ENCODE measurements around the gene NUP210.

Gene NUP210

DNA sequence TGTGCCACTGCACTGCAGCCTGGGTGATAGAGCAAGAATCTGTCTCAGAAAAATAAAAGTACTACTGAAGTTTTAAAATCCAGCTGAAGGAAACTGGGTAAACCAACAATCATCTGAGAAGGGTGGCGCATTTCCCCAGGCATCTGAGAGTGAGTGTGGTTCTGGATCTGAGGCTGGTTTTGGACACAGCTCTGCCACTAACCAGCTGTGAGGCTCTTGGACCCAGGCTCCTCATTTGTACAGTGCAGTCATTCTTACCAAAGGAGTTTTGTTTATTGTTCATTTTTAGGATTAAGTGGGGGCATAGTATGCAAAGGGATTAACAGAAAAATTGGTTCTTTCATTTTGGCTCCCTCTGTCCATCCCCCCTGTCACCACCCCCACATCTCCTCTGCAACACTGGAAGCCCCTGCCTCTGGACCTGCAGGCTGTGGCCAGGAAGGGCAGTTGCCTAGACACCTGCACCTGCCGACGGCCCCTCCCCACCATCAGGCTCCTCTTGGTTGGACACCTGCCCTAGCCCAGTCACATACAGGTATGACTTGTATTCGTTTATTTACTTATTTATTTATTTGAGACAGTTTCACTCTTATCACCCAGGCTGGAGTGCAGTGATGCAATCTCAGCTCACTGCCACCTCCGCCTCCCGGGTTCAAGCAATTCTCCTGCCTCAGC lies 8.8 kb downstream of the NUP210 start:
- peak in 1 of 2 experiments; percentile 22 for DNase-seq (ENCODE audit: low read depth in 1 of 2, low spot score in 1 of 2)
- TF ChIP-seq JUND (IDR thresholded peaks at IDR 0.05; ENCODE audit: low read depth): no peak
- in situ Hi-C loops (cut with HindIII; ENCODE audit: low pct_unique_long_range_greater_than_20kb, low sequenced_read_pairs): no loop called here

DNA sequence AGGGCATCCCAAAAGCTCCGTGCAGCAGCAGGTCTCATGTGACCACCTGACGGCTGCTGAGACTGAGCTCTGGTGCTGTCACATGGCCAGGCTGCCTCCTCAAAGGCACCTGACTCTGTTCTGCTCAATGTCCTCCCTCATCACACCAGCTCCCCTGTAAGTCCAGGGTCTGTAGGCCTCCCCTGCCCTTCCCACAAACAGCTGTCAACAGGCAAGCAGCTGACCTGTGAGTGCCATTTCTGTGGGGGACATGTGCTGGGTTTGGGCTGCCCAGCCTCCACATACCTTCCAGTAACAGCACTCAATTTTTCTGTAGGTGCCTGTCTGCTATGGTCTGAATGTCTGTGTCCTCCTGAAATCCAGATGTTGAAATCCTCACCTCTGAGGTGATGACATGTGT lies 11.2 kb downstream of the NUP210 start:
- in situ Hi-C loops (cut with HindIII; ENCODE audit: low pct_unique_long_range_greater_than_20kb, low sequenced_read_pairs): no loop called here
- DNase-seq (ENCODE audit: low read depth in 1 of 2, low spot score in 1 of 2): no peak
- no peak for TF ChIP-seq JUND (IDR thresholded peaks at IDR 0.05; ENCODE audit: low read depth)

DNA sequence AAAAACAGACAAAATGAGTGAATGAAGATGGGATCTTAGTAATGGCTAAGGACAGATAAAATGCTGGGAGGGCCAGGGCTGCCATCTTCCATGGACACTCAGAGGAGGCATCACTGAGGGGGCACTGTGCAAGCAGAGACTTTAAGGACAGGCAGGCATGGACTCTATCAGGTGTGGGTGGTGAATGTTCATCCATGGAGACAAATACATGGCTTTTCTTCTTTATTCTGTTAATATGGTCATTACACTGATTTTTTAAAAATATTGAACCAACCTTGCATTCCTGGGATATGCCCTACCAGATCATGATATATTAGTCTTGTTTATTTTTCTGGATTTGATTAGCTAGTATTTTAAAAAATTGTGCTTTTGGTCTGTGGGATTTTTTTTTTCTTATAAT lies 12.2 kb downstream of the NUP210 start:
- no peak for DNase-seq (ENCODE audit: low read depth in 1 of 2, low spot score in 1 of 2)
- TF ChIP-seq JUND (IDR thresholded peaks at IDR 0.05; ENCODE audit: low read depth): no peak
- in situ Hi-C loops (cut with HindIII; ENCODE audit: low pct_unique_long_range_greater_than_20kb, low sequenced_read_pairs): no loop called here

DNA sequence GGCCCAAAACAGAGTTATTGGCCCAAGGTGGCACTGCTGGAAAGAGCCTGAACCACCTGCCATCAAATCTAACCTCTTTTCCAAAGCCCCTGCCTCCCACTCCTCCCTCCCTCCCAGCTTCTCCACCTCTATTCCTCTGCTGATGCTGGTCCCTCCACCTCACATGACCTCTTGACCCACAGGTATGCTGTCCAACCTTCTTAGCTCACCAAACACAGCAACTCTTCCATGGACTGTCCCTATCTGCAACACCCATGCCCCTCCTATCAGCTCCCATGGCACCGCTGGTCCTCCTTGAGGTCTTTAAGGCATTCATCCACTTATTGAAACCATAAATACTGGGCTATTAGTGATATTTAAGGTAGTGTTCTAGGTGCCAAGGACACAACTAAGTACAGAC lies 12.6 kb downstream of the NUP210 start:
- in situ Hi-C loops (cut with HindIII; ENCODE audit: low pct_unique_long_range_greater_than_20kb, low sequenced_read_pairs): no loop called here
- no peak for TF ChIP-seq JUND (IDR thresholded peaks at IDR 0.05; ENCODE audit: low read depth)
- DNase-seq (ENCODE audit: low read depth in 1 of 2, low spot score in 1 of 2): no peak

DNA sequence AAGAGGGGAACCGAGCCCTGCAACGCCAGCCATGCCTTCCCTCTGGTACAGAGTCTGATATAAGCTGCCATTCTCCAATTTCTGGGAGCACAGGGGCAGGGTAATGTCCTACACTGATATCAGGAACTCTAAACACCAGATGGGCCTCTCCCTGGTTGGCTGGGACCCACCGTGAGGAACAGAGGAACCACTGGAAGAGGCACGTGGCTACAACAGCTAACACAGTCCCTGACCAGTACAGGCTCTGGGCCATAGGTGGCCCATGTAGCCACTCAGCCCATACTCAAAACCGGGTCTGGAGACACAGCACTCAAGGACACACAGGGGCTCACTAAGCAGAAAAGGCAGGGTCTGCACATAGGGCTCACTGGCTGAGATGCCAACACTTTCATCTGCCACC lies 13.9 kb downstream of the NUP210 start:
- TF ChIP-seq JUND (IDR thresholded peaks at IDR 0.05; ENCODE audit: low read depth): no peak
- no peak for DNase-seq (ENCODE audit: low read depth in 1 of 2, low spot score in 1 of 2)
- in situ Hi-C loops (cut with HindIII; ENCODE audit: low pct_unique_long_range_greater_than_20kb, low sequenced_read_pairs): no loop called here

DNA sequence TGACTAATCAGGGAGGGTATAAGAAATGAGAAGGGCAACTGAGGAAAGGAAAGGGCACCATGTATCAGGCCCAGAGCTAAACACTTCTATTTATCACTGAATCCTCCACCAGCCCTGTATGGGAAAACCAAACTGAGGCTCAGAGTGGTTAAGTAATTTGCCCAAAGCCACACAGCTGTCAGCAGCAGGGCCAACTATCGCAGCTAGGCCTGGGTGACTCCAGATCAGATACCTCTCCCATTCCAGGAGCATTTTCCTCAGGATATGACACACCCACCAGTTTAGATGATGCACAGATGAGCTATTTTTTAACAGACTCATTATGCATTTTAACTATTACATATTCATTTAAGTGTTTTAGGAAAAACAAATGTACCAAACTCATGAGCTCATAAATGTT lies 14.5 kb downstream of the NUP210 start:
- DNase-seq (ENCODE audit: low read depth in 1 of 2, low spot score in 1 of 2): no peak
- no peak for TF ChIP-seq JUND (IDR thresholded peaks at IDR 0.05; ENCODE audit: low read depth)
- in situ Hi-C loops (cut with HindIII; ENCODE audit: low pct_unique_long_range_greater_than_20kb, low sequenced_read_pairs): no loop called here

DNA sequence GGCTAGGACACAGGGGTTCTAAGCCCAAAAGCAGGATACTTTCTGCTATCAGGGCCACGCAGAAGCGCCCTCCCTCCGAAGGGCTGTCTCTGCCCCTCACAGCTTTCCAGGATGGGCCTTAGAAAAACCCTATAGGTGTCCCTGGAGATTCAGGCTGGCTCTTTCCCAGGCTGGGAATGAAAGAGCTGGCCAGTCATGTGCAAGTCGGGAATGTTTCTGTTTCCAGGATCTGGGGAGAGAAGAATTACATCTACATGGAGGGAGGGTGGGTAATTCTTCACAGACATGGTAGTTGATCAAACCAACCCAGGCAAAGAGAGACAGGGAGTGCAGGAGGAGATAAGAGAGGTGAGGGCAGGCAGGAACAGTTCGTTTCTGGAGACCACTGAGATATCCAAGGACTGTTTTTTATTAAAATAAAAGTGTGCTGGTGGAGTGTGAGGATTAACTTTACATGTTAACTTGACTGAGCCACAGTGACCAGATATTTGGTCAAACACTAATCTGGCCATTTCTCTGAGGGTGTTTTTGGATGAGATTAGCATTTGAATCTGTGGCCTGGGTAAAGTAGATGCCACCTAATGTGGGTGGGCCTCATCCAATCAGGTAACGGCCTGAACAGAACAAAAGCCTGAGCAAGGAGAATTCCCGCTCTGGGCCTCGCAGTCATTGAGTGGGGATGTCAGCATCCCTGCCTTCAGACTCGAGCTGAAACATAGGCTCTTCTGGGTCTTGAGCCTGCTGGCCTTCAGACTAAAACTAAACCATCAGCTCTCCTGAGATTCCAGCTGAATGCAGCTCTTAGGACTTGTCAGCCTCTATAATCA lies 15.3 kb downstream of the NUP210 start:
- DNase-seq (ENCODE audit: low read depth in 1 of 2, low spot score in 1 of 2): no peak
- no peak for TF ChIP-seq JUND (IDR thresholded peaks at IDR 0.05; ENCODE audit: low read depth)
- in situ Hi-C loops (cut with HindIII; ENCODE audit: low pct_unique_long_range_greater_than_20kb, low sequenced_read_pairs): no loop called here

DNA sequence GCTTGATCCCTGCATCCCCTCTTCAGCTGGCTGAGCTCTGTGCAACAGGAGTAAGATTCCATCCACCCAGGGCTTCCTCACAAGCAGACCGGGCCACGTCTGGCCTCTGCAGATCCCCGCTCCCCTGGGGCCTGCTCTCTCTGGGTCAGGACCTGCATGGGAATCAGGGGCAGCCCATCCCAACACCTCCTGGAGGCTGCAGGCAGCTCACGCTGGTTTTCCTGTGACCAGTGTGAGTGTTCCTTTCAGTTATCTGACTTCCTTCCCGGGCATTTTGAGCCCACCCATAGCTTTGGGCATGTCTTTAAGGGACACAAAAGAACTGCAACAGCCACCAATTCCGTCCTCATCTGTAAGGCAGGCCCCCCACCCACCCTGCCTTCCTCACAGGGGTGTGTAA lies 16.3 kb downstream of the NUP210 start:
- no peak for DNase-seq (ENCODE audit: low read depth in 1 of 2, low spot score in 1 of 2)
- no peak for TF ChIP-seq JUND (IDR thresholded peaks at IDR 0.05; ENCODE audit: low read depth)
- in situ Hi-C loops (cut with HindIII; ENCODE audit: low pct_unique_long_range_greater_than_20kb, low sequenced_read_pairs): no loop called here

DNA sequence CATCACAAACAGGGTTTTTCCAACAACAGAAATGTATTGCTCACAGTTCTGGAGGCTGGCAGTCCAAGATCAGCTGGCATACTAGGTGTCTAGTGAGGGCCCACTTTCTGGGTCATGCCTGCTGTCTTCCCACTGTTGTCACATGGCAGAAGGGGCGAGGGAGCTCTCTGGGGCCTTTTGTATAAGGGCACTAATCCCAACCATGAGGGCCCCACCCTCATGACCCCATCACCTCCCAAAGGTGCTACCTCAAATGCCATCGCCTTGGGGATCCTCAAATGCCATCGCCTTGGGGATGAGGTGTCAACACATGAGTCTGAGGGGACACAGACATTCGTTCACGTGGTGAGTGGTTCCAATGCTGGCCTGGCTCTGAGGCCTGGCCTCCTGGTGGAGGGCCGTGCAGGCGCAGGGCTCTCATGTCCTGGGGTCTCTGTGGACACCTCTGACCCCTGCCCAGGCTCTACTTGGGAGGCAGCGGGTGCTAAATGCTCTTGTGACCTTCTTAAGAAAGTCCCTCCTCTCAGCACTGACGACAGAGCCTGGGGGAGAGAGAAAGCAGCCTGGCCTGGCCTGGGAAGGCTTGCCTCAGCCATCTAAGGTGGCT lies 16.8 kb downstream of the NUP210 start:
- in situ Hi-C loops (cut with HindIII; ENCODE audit: low pct_unique_long_range_greater_than_20kb, low sequenced_read_pairs): no loop called here
- DNase-seq (ENCODE audit: low read depth in 1 of 2, low spot score in 1 of 2): no peak
- TF ChIP-seq JUND (IDR thresholded peaks at IDR 0.05; ENCODE audit: low read depth): no peak

DNA sequence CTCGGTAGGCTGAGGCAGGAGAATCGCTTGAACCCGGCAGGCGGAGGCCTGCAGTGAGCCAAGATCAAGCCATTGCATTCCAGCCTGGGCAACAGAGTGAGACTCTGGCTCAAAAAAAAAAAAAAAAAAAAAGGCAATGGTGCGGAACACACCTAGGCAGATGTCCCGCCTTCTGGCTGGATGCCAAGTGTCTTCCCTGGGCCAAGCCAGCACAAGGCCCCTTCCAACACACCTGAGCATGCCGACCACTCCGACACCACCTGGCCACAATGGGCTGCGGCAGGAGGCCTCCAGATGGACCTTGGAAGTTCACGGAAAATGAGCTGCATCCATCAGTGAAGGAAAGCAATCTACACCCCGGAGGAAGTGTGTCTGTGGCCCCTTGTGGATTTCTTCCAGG lies 19.0 kb downstream of the NUP210 start:
- DNase-seq (ENCODE audit: low read depth in 1 of 2, low spot score in 1 of 2): no peak
- TF ChIP-seq JUND (IDR thresholded peaks at IDR 0.05; ENCODE audit: low read depth): no peak
- in situ Hi-C loops (cut with HindIII; ENCODE audit: low pct_unique_long_range_greater_than_20kb, low sequenced_read_pairs): no loop called here

DNA sequence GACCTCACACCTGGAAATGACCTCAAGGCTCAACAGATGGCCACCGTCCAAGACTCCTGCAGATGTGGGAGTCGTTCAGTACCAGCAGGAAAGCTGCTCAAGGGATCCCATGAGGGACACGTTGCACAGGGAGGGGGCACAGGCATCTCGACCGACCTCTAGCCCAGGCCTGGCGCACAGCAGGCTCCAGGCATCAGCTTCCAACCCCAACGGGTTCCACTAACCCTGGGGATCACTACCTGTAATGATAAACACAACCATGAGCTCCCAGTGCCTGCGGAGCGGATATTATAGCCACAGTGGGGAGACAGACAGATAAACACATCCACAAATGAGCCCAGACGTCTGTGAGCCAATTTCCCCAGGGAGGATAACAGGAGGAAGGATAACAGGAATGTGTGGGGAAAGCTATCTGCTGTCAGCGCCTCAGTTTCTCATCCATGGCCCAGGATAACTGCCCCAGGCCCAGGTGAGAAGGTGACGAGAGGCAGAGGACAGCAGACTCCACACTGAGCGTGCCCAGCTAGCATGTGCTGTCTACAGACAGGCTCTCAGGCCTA lies 19.9 kb downstream of the NUP210 start:
- TF ChIP-seq JUND (IDR thresholded peaks at IDR 0.05; ENCODE audit: low read depth): no peak
- no peak for DNase-seq (ENCODE audit: low read depth in 1 of 2, low spot score in 1 of 2)
- in situ Hi-C loops (cut with HindIII; ENCODE audit: low pct_unique_long_range_greater_than_20kb, low sequenced_read_pairs): no loop called here

DNA sequence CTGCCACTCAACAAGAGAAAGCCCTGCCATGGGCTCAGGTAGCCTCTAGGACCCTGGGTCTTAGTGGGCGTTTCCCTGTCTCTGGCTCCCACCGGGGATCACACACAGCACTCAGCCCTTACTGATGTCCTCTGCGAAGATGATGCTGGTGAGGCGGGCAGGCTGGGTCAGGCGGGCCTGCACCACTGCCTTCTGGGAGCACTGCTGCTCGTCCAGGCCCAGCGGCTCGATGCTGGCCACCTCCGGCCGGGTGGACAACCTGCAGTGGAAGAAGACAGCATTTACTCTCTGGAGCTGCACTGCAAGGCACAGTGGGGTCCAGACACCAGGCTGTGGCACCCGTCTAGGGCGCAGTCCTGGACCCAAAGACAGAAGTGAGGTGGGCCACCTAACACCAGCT lies 20.5 kb downstream of the NUP210 start:
- no peak for DNase-seq (ENCODE audit: low read depth in 1 of 2, low spot score in 1 of 2)
- no peak for TF ChIP-seq JUND (IDR thresholded peaks at IDR 0.05; ENCODE audit: low read depth)
- in situ Hi-C loops (cut with HindIII; ENCODE audit: low pct_unique_long_range_greater_than_20kb, low sequenced_read_pairs): no loop called here

DNA sequence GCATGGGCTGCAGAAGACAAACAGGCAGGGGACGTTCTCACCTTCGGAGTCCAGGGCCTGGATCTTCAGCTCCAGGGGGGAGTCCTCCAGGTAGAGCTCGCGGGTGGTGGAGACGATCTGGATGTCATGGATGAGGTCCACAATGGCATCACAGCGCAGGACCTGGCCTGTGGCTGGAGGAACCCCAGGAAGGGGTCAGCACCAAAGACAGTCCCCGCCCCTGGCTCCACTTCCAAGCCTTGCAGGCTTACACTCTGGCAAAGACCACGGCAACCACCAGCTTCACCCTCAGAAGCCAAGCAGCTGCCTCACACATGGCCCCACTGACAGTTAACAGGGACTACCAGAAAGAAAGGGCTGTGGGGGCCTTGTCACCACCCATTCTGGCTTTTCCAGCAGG lies 22.8 kb downstream of the NUP210 start:
- in situ Hi-C loops (cut with HindIII; ENCODE audit: low pct_unique_long_range_greater_than_20kb, low sequenced_read_pairs): no loop called here
- no peak for TF ChIP-seq JUND (IDR thresholded peaks at IDR 0.05; ENCODE audit: low read depth)
- DNase-seq (ENCODE audit: low read depth in 1 of 2, low spot score in 1 of 2): no peak
